Measurements from ENCODE around the gene TCERG1L.

DNA sequence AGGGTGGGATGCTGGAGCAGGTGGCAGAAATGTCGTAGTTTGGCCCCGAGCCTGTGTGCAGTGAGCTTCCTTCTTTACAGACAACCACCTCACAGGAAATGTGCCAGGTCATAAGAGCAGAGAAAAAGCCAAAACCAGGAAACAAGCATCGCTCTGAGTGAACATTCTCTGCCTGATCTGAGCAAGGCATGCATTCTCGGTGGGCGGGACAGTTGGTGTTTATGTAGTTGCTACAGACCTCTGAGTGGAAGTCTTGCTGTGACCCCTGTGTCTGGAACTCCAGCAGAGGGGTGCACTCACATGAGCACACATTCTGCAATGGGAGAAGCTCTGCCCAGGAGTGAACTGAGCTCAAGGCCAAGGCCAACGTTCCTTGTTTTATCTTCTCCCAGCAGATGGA is 230.1 kb downstream of the TCERG1L start:
- TF ChIP-seq, protein P1, sequence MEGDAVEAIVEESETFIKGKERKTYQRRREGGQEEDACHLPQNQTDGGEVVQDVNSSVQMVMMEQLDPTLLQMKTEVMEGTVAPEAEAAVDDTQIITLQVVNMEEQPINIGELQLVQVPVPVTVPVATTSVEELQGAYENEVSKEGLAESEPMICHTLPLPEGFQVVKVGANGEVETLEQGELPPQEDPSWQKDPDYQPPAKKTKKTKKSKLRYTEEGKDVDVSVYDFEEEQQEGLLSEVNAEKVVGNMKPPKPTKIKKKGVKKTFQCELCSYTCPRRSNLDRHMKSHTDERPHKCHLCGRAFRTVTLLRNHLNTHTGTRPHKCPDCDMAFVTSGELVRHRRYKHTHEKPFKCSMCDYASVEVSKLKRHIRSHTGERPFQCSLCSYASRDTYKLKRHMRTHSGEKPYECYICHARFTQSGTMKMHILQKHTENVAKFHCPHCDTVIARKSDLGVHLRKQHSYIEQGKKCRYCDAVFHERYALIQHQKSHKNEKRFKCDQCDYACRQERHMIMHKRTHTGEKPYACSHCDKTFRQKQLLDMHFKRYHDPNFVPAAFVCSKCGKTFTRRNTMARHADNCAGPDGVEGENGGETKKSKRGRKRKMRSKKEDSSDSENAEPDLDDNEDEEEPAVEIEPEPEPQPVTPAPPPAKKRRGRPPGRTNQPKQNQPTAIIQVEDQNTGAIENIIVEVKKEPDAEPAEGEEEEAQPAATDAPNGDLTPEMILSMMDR (IDR thresholded peaks at IDR 0.05) = no peak
- TF ChIP-seq POLR2A (IDR thresholded peaks at IDR 0.05) = no peak

Measured in Peyer's patch (tissue), 4 donors.